ENCODE results near the gene DSP.

DSP gene

GRCh38 chr6:7515363-7515762 lies 26.1 kb upstream of the DSP start:
- no peak for TF ChIP-seq CTCF (IDR thresholded peaks at IDR 0.05; ENCODE audit: control insufficient read depth, extremely low read depth, insufficient read depth)
- H3K4me3 ChIP-seq (ENCODE audit: low read depth, low read length) = no peak overlapping the region
- DNase-seq (ENCODE audit: low read depth) = no peak

DNA sequence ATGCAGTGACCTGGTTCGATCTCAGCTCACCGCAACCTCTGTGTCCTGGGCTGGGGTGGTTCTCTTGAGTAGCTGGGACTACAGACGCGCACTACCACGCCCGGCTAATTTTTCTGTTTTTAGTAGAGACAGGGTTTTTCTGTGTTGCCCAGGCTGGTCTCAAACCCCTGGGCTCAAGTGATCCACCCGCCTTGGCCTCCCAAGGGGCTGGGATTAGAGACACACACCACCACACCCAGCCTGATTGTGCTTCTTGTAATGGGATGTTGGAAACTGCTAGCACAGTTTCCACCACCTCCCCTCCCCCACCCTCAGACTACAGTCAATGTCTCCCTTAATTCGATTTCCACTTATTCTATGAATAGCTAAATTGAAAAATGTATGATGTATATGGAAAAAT lies 22.6 kb upstream of the DSP start:
- no peak for DNase-seq (ENCODE audit: low read depth)
- TF ChIP-seq CTCF (IDR thresholded peaks at IDR 0.05; ENCODE audit: control insufficient read depth, extremely low read depth, insufficient read depth) = no peak

DNA sequence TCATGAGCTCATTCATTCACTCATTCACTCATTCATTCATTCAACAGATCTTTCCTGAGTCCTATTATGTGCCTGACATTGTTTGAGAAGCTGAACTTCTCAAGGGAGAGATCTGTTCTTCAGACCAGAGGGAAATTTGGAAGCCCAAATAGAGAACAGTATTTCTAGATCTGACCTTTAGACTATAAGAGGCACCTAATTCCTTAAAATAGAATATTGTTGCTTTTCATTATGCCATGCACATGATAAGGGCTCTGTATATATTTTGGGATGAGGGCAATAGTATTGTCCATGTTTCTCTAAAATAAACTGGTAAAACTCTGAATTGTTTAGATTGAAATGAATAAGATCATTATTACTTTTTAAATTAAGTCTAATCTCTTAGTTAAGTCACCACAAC lies 18.6 kb upstream of the DSP start:
- DNase-seq (ENCODE audit: low read depth) = no peak
- no peak for TF ChIP-seq CTCF (IDR thresholded peaks at IDR 0.05; ENCODE audit: control insufficient read depth, extremely low read depth, insufficient read depth)
- no peak overlapping the region for H3K4me3 ChIP-seq (ENCODE audit: low read depth, low read length)

More for the DNA sequence above, 22.6 kb upstream of the DSP start:
- no peak overlapping the region for H3K4me3 ChIP-seq (ENCODE audit: low read depth, low read length)

DNA sequence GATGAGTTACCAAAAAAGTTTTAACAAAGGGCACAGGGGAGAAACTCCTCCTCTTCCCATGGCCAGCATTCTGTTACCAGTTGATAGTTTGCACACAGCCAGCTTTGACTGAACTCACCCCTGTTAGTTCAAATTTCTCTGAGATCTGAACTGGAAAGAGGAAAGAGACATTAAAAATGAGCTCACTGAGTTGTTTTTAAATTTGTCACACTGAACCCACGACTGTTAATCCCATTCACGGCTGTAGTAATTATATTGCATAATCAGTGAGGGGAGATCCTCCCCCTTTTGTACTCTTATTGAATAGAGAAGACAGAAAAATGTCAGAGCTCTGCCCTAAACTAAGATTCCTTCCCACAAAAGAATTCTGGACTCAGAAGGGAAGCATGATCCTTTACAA lies 17.5 kb upstream of the DSP start:
- no peak for TF ChIP-seq CTCF (IDR thresholded peaks at IDR 0.05; ENCODE audit: control insufficient read depth, extremely low read depth, insufficient read depth)
- H3K4me3 ChIP-seq (ENCODE audit: low read depth, low read length) = no peak overlapping the region
- no peak for DNase-seq (ENCODE audit: low read depth)

DNA sequence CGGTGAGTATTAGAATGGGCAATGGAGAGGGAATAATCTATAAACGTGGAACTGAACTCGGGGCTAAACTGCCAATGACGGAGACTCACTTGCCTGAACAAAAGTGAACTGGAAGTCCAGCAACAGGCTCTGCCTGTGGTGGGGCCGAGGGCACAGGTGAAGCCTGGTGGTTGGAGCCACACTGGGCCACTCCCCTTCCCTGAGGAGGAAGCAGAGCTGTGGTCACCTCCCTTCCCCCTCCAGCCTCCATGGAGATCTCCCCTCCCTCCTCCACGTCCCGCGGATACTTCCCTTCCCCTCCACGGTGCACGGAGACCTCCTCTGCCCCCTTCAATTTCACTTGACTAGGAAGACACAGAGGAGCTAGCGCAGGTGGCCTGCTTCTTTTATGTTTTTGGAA lies 14.7 kb upstream of the DSP start:
- no peak overlapping the region for H3K4me3 ChIP-seq (ENCODE audit: low read depth, low read length)
- TF ChIP-seq CTCF (IDR thresholded peaks at IDR 0.05; ENCODE audit: control insufficient read depth, extremely low read depth, insufficient read depth) = no peak
- DNase-seq (ENCODE audit: low read depth) = no peak

DNA sequence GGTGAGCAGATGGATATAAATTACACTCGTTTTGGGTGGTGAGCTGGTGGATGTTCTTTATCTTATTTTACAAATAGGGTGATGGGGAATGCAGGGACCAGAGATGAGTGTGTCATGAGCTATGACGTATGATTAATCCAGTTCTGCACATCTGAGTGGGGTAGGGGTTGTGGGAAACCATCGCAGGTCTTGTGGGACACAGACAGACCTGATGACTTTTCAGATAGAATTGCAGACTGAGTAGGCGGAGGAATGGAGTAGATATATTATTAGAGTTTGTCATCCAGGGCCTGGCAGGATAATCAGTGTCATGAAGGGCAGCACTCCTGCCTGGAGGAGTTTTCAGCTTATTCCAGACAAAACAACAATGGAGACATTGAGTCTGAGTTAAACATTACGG lies 12.9 kb upstream of the DSP start:
- H3K4me3 ChIP-seq (ENCODE audit: low read depth, low read length) = no peak overlapping the region
- DNase-seq (ENCODE audit: low read depth) = no peak
- no peak for TF ChIP-seq CTCF (IDR thresholded peaks at IDR 0.05; ENCODE audit: control insufficient read depth, extremely low read depth, insufficient read depth)

- no peak overlapping the region for H3K4me3 ChIP-seq (ENCODE audit: low read depth, low read length)
- no peak for TF ChIP-seq CTCF (IDR thresholded peaks at IDR 0.05; ENCODE audit: control insufficient read depth, extremely low read depth, insufficient read depth)
- no peak for DNase-seq (ENCODE audit: low read depth)
Measured at GRCh38 chr6:7529141-7529540, 12.3 kb upstream of the DSP start.

All from LNCaP clone FGC (cell line).